LNCAP (cell line): ENCODE results near the gene BAMBI.

Experiments
- TF ChIP-seq, protein P1 (sequence below): fragments of 450-650 bp; IDR thresholded peaks from 2 replicates; pipeline ENCODE4 v1.5.1; 2017; ENCODE audit warnings: mild to moderate bottlenecking

Gene BAMBI

DNA sequence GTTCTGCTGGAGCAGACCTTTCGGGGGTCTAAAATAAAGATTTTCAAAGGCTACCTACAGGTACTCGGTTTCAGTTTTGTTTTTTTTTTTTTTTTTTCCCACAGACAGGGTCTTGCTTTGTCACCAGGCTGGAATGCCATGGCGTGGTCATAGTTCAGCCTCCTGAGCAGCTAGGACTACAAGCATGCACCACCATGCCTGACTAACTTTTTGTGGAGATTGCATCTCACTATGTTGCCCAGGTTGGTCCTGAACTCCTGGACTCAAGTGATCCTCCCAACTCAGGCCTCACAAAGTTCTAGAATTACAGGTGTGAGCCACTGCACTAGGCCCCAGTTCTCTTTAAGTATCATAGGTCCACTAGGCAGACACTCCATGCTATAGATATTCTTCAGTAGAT, 34.5 kb downstream of the BAMBI start:
- TF ChIP-seq, protein P1, sequence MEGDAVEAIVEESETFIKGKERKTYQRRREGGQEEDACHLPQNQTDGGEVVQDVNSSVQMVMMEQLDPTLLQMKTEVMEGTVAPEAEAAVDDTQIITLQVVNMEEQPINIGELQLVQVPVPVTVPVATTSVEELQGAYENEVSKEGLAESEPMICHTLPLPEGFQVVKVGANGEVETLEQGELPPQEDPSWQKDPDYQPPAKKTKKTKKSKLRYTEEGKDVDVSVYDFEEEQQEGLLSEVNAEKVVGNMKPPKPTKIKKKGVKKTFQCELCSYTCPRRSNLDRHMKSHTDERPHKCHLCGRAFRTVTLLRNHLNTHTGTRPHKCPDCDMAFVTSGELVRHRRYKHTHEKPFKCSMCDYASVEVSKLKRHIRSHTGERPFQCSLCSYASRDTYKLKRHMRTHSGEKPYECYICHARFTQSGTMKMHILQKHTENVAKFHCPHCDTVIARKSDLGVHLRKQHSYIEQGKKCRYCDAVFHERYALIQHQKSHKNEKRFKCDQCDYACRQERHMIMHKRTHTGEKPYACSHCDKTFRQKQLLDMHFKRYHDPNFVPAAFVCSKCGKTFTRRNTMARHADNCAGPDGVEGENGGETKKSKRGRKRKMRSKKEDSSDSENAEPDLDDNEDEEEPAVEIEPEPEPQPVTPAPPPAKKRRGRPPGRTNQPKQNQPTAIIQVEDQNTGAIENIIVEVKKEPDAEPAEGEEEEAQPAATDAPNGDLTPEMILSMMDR: no peak

DNA sequence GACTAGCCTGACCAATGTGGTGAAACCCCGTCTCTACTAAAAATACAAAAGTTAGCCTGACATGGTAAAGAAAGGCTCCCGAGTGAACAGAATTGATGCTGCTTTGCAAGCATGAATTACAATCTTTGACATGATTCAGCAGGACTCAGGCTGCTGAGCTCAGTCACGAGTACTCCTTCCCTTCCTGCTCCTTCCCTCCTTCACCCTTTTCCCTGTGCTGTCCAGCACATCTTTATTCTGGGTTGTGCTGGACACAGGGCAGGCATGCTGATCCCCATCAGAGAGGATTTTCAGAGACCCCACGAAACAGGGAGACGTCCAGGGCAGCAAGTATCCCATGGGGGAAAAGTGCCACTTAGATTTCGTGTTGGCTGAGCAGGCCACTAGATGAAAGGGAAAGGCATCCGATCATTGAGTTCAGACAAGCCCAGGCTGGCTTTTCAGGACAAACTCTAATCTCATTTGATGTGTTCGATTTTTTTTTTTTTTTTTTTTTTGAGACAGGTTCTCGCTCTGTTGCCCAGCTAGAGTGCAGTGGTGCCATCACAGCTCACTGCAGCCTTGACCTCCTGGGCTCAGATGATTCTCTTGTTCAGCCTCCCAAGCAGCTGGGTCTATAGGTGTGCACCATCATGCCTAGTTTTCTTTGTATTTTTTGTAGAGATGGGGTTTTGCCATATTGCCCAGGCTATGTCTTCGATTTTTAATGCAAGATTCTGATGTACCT, 36.5 kb downstream of the BAMBI start:
- TF ChIP-seq, protein P1: no peak

GRCh38 chr10:28714401-28715053, 37.2 kb downstream of the BAMBI start:
- TF ChIP-seq, protein P1: no peak; the same call in 1 of the 2 replicates

DNA sequence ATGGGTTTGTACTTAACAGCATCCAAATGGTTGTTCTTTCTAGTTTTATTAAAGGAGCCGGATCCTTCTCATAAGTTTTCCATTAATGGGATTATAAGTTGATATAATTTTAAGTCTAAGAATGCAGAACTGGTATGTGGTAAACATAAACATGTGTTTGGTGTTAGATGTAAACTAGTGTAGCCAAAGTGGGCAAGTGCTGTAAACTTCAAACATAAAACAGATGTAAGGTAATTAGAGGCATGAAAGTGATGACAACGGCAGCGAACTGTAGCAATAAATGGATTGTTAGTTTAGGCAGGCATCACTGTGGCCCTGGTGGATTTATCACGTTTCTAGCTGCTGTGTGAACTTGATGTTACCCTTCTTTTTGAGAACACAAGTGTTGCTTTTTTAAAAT, 37.9 kb downstream of the BAMBI start:
- TF ChIP-seq, protein P1: no peak

DNA sequence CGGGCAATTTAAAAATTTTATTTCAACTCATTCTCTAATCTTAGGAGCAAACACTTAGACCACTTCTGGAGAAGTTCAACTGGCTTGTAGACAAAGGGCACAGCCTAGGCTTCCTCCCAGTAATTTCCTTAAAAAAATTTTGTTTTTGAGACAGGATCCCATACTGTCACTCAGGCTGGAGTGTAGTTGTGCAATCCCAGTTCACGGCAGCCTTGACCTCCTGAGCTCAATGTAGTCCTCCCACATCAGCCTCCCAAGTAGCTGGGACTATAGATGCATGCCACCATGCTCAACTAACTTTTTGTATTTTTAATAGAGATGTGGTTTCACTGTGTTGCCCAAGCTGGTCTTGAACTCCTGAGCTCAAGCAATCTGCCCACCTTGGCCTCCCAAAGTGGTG, 38.4 kb downstream of the BAMBI start:
- TF ChIP-seq, protein P1: no peak

DNA sequence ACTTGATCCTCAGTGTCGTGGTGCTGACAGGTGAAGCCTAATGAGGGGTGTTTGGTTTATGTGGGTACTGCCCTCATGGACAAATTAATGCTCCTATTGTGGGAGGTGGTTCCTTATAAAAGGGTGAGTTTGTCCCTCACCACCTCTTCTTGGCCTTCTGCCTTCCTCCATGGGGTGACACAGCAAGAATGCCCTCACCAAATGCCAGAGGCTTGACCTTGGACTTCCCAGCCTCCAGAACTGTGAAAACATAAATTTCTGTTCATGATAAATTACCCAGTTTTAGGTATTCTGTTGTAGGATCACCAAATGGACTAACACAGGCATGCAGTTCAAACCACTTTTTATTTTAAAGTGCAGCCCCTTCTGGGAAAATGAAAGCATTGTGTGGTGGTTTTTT, 39.4 kb downstream of the BAMBI start:
- TF ChIP-seq, protein P1: no peak

GRCh38 chr10:28717656-28718201, 40.4 kb downstream of the BAMBI start:
- TF ChIP-seq, protein P1: no peak
